Activated CD4-positive, CD25-positive, alpha-beta regulatory T cell (primary cell): ENCODE results near the gene SLC26A8.
"Not testable (repeated sequence)": the region's sequence is repeated elsewhere in the genome, so short reads cannot be mapped to it uniquely, and the experiment has no call there.

ENCODE experiments used
- DNase-seq, 4 experiments: peaks; one replicate each; lab custom pipeline; 2025; lab: John Stamatoyannopoulos, UW

SLC26A8 gene

GRCh38 chr6:35909571-35909970 is 114.9 kb downstream of the SLC26A8 start:
- DNase-seq, result not testable (repeated sequence)

- DNase-seq, result not testable (repeated sequence)
Measured at GRCh38 chr6:35908753-35909401, 115.6 kb downstream of the SLC26A8 start.

GRCh38 chr6:35907750-35908149 is 116.7 kb downstream of the SLC26A8 start:
- DNase-seq, result no peak

- no peak for DNase-seq
Measured at GRCh38 chr6:35906499-35906846, 118.0 kb downstream of the SLC26A8 start.

- DNase-seq, result no peak
Measured at GRCh38 chr6:35905841-35906498, 118.5 kb downstream of the SLC26A8 start.

- no peak for DNase-seq
Measured at GRCh38 chr6:35905141-35905785, 119.2 kb downstream of the SLC26A8 start.

GRCh38 chr6:35903679-35904078 is 120.8 kb downstream of the SLC26A8 start:
- no peak for DNase-seq

GRCh38 chr6:35900448-35900847 is 124.0 kb downstream of the SLC26A8 start:
- DNase-seq, result no peak

GRCh38 chr6:35898003-35898402 is 126.4 kb downstream of the SLC26A8 start:
- no peak for DNase-seq

- no peak for DNase-seq
Measured at GRCh38 chr6:35897486-35897885, 127.0 kb downstream of the SLC26A8 start.

- DNase-seq, result no peak
Measured at GRCh38 chr6:35897036-35897435, 127.4 kb downstream of the SLC26A8 start.

- no peak for DNase-seq
Measured at GRCh38 chr6:35896228-35896627, 128.2 kb downstream of the SLC26A8 start.

- no peak for DNase-seq
Measured at GRCh38 chr6:35895560-35895959, 128.9 kb downstream of the SLC26A8 start.

- DNase-seq, result no peak
Measured at GRCh38 chr6:35894776-35895175, 129.7 kb downstream of the SLC26A8 start.
